Measurements from ENCODE around the gene GOLPH3L.
"Not testable (repeated sequence)": the region's sequence is repeated elsewhere in the genome, so short reads cannot be mapped to it uniquely, and the experiment has no call there.

Gene GOLPH3L

GRCh38 chr1:150613061-150613920, 83.7 kb downstream of the GOLPH3L start:
- peak; percentile 72 for DNase-seq

- DNase-seq = no peak
Observed at GRCh38 chr1:150612014-150612345, 85.0 kb downstream of the GOLPH3L start.

GRCh38 chr1:150610576-150610975, 86.4 kb downstream of the GOLPH3L start:
- DNase-seq = no peak

GRCh38 chr1:150609732-150610131, 87.2 kb downstream of the GOLPH3L start:
- no peak for DNase-seq

GRCh38 chr1:150606463-150607142, 90.4 kb downstream of the GOLPH3L start:
- no peak for DNase-seq

- DNase-seq = not testable (repeated sequence)
Observed at GRCh38 chr1:150605451-150605731, 91.6 kb downstream of the GOLPH3L start.

- DNase-seq = no peak
Observed at GRCh38 chr1:150604226-150604588, 92.7 kb downstream of the GOLPH3L start.

- DNase-seq = no peak
Observed at GRCh38 chr1:150603711-150604110, 93.2 kb downstream of the GOLPH3L start.

- DNase-seq = not testable (repeated sequence)
Observed at GRCh38 chr1:150602372-150602771, 94.6 kb downstream of the GOLPH3L start.

- no peak for DNase-seq
Observed at GRCh38 chr1:150601540-150601939, 95.4 kb downstream of the GOLPH3L start.

GRCh38 chr1:150598346-150598745, 98.6 kb downstream of the GOLPH3L start:
- DNase-seq = not testable (repeated sequence)

GRCh38 chr1:150596976-150597375, 100.0 kb downstream of the GOLPH3L start:
- no peak for DNase-seq
